HG02623 (cell line): Measurements from ENCODE around the gene USH2A.

ENCODE experiments used
- ATAC-seq: cut with Tn5 transposase; IDR thresholded peaks from one replicate; pipeline ENCODE4 v1.9.1; 2021; ENCODE audit warnings: moderate library complexity; ENCODE audit not compliant: unreplicated experiment

The USH2A gene

GRCh38 chr1:215878128-215878527 lies 545.1 kb downstream of the USH2A start:
- no peak for ATAC-seq

GRCh38 chr1:215877452-215877951 lies 545.7 kb downstream of the USH2A start:
- ATAC-seq, result no peak

- ATAC-seq, result no peak
Measured at GRCh38 chr1:215875712-215876111, 547.5 kb downstream of the USH2A start.

DNA sequence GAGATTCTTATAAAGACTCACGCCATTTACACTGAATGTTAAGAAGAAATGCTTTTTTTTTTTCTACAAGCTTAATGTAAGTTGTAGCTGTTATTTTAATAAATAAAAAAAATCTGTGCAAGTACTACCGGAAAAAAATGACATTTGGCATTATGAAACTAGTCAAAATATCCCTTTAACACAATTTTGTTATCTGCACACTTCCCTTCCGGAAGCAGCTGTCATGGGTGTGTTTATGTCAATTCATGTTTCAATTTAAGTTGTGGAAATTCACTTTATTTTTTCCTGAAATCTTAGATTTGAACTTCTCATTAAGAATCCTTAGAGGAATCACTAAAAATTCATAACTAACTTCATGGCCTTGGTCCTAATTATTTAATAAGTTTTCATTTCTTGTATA lies 548.0 kb downstream of the USH2A start:
- ATAC-seq, result no peak

DNA sequence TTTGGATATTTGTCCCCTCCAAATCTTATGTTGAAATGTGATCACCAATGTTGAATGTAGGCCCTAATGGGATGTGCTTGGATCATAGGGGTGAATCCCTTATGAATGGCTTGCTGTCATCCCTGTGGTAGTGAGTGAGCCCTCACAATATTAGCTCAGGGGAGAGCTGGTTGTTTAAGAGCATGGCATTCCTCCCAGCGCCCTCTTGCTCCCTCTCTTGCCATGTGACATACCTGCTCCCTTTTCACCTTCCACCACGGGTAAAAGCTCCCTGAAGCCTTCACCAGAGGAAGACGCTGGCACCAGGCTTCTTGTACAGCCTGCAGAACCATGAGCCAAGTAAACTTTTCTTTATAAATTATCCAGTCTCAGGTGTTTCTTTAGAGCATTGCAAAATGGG lies 550.6 kb downstream of the USH2A start:
- no peak for ATAC-seq

GRCh38 chr1:215868500-215868899 lies 554.7 kb downstream of the USH2A start:
- no peak for ATAC-seq

DNA sequence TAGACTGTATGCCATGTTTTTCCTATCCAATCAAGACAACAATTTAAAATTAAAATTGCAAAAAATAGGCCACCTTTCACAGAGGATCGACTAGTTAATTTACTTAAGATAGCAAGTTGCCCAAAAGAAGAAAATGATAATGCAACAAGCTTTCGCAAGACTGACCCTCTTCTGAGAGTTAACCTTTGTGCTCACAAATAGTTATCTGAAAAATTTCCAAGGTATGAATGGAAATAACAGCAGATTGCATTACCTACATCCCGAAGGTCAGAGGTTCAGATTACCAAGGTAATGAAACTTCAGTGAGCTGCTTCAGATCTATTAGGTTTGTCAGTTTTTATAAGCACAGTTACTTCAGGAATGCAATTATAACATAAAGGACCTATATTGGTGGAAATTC lies 558.2 kb downstream of the USH2A start:
- ATAC-seq, result no peak

DNA sequence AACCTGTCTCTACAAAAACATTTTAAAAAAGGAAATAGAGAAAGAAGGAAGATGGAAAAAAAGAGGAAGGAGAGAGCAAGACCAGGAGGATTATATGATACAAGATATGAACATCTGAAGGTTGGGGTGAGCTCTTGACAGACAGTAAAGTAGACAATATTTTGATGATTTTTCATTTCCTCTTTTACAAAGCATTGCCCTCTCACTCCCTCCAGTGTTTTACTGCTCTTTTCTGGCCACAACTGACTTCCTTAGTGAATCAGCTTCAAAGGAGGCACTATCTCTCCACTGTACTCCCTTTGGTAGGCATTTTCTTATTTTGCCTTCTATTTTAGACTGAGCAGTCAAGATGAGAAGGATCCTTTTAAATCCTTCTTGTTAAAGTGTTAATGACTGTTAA lies 559.5 kb downstream of the USH2A start:
- ATAC-seq, result no peak

DNA sequence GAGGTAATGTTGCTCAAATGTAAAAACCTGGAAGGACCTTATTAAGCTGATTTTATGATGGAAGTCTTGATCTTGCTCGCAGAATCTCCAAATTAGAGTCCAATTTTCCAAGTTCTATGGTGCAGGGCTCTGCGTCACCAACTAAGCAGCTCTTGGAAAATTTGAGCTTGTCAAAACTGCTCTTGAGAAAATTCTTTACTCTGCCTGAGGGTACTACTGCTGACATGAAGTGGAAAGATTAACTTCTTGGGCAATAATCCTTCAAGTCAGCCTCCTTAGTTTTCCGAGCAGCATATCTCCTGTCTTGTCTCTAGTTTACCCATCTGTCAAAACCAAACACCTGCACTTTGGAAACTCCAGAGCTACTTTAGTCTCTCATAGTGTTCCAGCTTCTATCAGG lies 562.4 kb downstream of the USH2A start:
- no peak for ATAC-seq

DNA sequence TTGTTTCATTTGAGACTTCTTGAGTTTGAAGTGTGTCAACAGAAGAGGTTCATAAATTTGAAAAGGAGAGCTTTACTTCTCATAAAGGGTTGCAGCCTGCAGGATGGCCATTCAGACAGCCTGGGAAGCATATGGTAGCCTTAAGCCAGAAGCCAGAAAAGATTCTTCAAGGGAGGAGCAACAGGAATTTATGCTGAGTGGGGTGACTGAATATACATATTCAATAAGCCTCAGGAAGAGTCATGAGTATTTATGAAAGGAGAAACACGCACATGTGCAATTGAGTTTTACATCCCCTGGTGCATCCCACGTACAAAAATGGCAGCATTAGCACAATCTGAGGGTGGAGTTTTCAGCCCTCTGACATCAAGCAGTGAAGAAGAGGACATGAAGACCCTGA lies 565.9 kb downstream of the USH2A start:
- no peak for ATAC-seq

DNA sequence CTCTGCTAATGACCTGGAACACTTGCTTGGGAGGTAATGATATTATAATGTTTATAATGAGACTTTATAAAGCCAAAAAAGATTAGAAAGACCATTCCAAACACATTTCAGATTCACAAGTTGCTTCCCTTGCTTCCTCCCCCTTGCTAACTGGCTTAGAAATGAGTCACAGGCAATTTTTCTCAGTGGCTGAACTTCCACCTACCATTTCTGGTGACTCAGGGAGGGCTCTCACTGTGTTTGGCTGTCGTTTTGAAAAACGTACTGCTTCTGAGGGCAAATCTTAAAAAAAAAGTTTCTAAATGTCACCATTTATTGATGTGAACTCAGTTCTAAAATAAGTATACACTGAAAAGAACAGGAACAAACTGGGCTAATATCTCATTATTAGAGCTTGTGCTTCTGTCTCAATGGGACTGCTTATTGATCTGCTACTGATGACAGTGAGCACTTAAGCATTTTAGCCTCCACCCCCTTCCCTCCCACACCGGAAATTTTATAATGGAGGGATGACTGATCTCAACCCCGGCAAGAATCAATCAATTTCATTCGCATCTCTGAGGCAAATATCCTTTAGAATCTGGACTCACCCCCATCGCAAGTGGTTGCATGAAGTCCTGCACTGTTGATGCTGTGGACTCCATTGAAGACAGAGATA lies 577.9 kb downstream of the USH2A start:
- ATAC-seq, result no peak

- no peak for ATAC-seq
Measured at GRCh38 chr1:215844777-215845176, 578.5 kb downstream of the USH2A start.

- ATAC-seq, result no peak
Measured at GRCh38 chr1:215844266-215844665, 579.0 kb downstream of the USH2A start.

GRCh38 chr1:215842905-215843304 lies 580.3 kb downstream of the USH2A start:
- no peak for ATAC-seq

GRCh38 chr1:215835951-215836350 lies 587.3 kb downstream of the USH2A start:
- no peak for ATAC-seq

DNA sequence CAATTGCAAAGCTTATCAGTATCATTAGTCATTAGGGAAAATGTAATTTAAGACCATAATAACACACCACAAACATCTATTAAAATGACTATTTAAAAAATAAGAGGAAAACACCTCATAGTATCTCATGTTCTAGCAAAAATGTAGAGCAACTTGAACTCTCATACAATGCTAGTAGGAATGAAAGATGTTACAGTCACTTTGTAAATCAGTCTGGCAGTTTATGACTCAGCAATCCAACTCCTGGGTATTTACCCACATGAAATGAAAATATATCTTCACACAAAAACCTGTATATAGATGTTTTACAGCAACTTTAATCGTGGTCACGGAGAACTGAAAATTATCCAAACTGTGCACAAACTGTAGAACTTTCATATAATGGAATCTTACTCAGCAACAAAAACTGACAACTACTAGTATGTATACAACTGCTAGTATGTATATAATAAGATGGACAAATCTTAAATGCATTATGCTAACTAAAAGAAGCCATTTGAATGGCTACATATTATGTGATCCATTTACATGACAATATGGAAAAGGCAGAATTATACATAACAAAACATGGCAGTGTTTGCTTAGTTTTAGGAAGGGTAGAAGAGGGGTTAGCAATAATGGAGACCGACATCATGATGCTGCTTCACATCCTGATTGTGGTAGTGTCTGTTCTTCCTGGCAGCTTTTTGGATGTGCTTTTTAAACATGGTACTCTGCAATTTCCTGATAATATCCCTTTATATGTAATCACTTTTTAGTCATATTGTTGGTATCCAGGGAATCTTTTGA lies 589.1 kb downstream of the USH2A start:
- ATAC-seq, result no peak

GRCh38 chr1:215830226-215830810 lies 592.9 kb downstream of the USH2A start:
- no peak for ATAC-seq

- ATAC-seq, result no peak
Measured at GRCh38 chr1:215825056-215825455, 598.2 kb downstream of the USH2A start.

GRCh38 chr1:215824245-215824644 lies 599.0 kb downstream of the USH2A start:
- ATAC-seq, result no peak

DNA sequence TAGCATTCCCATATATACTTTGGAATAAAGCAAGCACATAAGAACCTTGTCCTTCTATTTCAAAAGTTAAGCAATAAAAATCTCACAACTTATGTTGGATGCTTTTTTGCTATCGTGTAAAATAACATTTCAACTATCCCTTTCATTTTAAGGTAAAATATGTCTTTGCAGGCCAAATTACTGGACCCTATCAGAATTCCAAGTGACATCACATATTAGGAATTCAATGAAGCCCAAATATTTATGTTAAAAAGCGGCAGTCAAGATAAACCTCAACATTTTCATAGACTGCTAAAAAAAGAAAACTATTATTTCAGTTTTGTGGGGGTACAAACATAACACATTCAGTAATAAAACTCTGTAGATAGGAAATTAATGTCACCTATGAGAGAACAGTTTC lies 604.1 kb downstream of the USH2A start:
- no peak for ATAC-seq

DNA sequence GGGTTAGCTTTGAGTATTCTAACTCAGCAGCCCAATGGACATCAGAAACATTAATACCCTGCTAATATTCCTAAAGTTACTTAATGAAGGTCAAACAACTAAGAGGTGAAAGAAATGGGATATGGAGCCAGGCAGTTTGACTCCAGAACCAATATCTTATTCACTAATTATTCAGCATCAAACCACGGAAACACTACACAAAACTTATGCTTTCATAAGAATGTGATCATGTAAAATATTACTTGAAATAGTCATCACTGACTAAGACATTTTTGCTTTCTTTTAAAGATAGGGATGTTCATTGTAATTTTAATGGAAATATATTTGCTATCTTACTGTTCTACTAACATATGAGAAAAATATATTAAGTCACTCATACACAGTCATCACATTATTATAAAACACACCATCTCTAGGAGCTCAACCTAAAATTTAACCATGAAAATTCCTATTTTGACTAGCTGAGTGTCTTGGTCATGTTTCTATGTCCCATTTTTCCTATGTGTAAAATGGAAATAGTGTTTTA lies 615.3 kb downstream of the USH2A start:
- no peak for ATAC-seq

- ATAC-seq, result no peak
Measured at GRCh38 chr1:215807218-215807617, 616.0 kb downstream of the USH2A start.
